ENCODE results near the gene GANAB.

DNA sequence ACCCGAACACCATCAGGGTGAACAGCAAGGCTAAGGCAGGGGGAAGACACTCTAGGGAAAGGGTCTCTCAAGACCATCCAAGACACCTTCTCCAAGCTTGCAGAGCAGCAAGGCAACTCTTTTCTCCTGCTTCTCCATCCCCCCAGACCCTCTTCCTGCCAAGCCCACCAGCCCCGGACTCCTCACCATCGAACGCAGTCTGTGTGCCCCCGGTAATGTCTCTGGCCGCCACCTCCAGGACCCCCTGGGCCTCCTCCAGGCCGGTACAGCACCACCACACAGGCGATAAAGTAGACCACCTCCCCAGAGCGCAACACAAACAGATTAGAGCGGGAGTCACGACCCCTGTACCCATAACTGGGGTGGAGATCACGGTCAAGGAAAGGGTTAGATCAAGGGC, 37.6 kb downstream of the GANAB start:
- TF ChIP-seq, protein P1, sequence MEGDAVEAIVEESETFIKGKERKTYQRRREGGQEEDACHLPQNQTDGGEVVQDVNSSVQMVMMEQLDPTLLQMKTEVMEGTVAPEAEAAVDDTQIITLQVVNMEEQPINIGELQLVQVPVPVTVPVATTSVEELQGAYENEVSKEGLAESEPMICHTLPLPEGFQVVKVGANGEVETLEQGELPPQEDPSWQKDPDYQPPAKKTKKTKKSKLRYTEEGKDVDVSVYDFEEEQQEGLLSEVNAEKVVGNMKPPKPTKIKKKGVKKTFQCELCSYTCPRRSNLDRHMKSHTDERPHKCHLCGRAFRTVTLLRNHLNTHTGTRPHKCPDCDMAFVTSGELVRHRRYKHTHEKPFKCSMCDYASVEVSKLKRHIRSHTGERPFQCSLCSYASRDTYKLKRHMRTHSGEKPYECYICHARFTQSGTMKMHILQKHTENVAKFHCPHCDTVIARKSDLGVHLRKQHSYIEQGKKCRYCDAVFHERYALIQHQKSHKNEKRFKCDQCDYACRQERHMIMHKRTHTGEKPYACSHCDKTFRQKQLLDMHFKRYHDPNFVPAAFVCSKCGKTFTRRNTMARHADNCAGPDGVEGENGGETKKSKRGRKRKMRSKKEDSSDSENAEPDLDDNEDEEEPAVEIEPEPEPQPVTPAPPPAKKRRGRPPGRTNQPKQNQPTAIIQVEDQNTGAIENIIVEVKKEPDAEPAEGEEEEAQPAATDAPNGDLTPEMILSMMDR (IDR thresholded peaks at IDR 0.05) = no peak
- TF ChIP-seq POLR2A (IDR thresholded peaks at IDR 0.05) = no peak

Measured in uterus (tissue), 2 donors.